ENCODE results near the gene ULK1. TPM values are rescaled to one million over a fixed set of nuclear protein-coding genes. Genes with fewer than 3 reads are reported as not detected.

ULK1 gene

GRCh38 chr12:131963381-131963780 is 69.0 kb downstream of the ULK1 start:
- peaks cover 21 to 25% of the 10 kb centered on the region in 2 experiments for H3K36me3 ChIP-seq (ENCODE audit: control insufficient read depth in 1 of 2, insufficient read depth in 2 of 2, low read depth in 1 of 2, low read length in 2 of 2)
- H4K91ac ChIP-seq (ENCODE audit: low read length), result no peak overlapping the region
- H3K9ac ChIP-seq (ENCODE audit: low read length), result no peak overlapping the region
- no peaks in the 10 kb centered on the region for H3K9me3 ChIP-seq (ENCODE audit: control insufficient read depth, low read length)
- H3K27me3 ChIP-seq (ENCODE audit: control insufficient read depth in 1 of 2, insufficient read depth in 1 of 2, low read length in 2 of 2), result no peaks in the 10 kb centered on the region
- H2AFZ ChIP-seq (ENCODE audit: low read depth, low read length), result no peak overlapping the region
- H3K4me1 ChIP-seq (ENCODE audit: control insufficient read depth, insufficient read depth, low read depth, low read length), result peaks cover 15% of the 10 kb centered on the region
- H3K79me1 ChIP-seq (replicated peaks; ENCODE audit: low read length, poor library complexity, severe bottlenecking), result peaks cover 8% of the 10 kb centered on the region
- no peak overlapping the region for H3K23ac ChIP-seq (ENCODE audit: low read length in 2 of 2)
- no peak overlapping the region for H2BK15ac ChIP-seq (ENCODE audit: low read depth, poor library complexity, severe bottlenecking)
- H3K18ac ChIP-seq (ENCODE audit: low read depth in 1 of 2, low read length in 2 of 2), result no peak overlapping the region
- no peak overlapping the region for H3K4me2 ChIP-seq (ENCODE audit: low read length, poor library complexity, severe bottlenecking)
- no peak overlapping the region for H3K14ac ChIP-seq (ENCODE audit: low read length in 2 of 2)
- no peak overlapping the region for H3K4ac ChIP-seq (ENCODE audit: low read depth in 1 of 2, low read length in 2 of 2)
- H2BK12ac ChIP-seq (ENCODE audit: low read length in 2 of 2), result no peak overlapping the region
- DNase-seq, result no peak
- no peak overlapping the region for H2BK120ac ChIP-seq (ENCODE audit: low read depth, low read length)
- no peak overlapping the region for H2AK5ac ChIP-seq (ENCODE audit: low read length, severe bottlenecking)
- no peak overlapping the region for H3K27ac ChIP-seq (ENCODE audit: low read length, poor library complexity, severe bottlenecking)
- no peak overlapping the region for H2BK5ac ChIP-seq (ENCODE audit: low read depth, low read length, poor library complexity, severe bottlenecking)
- no peak overlapping the region for H3K4me3 ChIP-seq (ENCODE audit: insufficient read depth in 1 of 2, low read depth in 1 of 2, low read length in 2 of 2)
- no peak overlapping the region for H4K8ac ChIP-seq (ENCODE audit: low read length)
- 99% methylated on average over 4 of the region's 4 CpGs for WGBS

DNA sequence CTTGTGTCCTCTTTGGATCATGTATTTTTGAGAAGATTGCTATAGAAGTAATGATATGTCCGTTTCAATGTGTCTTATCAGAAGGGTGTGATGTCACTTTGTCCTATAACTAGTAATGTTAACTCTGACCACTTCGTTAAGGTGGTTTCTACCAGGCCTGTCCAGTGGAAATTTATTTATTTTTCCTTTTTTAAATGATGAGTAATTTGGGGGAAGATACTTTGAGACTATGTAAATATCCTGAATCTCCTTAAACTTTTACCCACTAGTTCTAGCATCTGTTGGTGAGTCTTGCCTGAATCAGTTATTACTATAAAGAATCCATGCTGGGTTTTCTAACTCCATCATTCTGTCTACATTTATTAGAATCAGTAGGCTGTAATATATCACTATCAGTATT is 70.7 kb downstream of the ULK1 start:
- no peaks in the 10 kb centered on the region for H3K9me3 ChIP-seq (ENCODE audit: control insufficient read depth, low read length)
- H3K4ac ChIP-seq (ENCODE audit: low read depth in 1 of 2, low read length in 2 of 2), result no peak overlapping the region
- H3K23ac ChIP-seq (ENCODE audit: low read length in 2 of 2), result no peak overlapping the region
- no peak overlapping the region for H3K9ac ChIP-seq (ENCODE audit: low read length)
- H2AFZ ChIP-seq (ENCODE audit: low read depth, low read length), result no peak overlapping the region
- H2BK5ac ChIP-seq (ENCODE audit: low read depth, low read length, poor library complexity, severe bottlenecking), result no peak overlapping the region
- H3K27me3 ChIP-seq (ENCODE audit: control insufficient read depth in 1 of 2, insufficient read depth in 1 of 2, low read length in 2 of 2), result no peaks in the 10 kb centered on the region
- no peak for DNase-seq
- H4K8ac ChIP-seq (ENCODE audit: low read length), result no peak overlapping the region
- WGBS, result 58% methylated on average over 2 of the region's 2 CpGs
- H3K4me2 ChIP-seq (ENCODE audit: low read length, poor library complexity, severe bottlenecking), result no peak overlapping the region
- H3K4me1 ChIP-seq (ENCODE audit: control insufficient read depth, insufficient read depth, low read depth, low read length), result peaks cover 4% of the 10 kb centered on the region
- H2AK5ac ChIP-seq (ENCODE audit: low read length, severe bottlenecking), result no peak overlapping the region
- peaks cover 10 to 25% of the 10 kb centered on the region in 2 experiments for H3K36me3 ChIP-seq (ENCODE audit: control insufficient read depth in 1 of 2, insufficient read depth in 2 of 2, low read depth in 1 of 2, low read length in 2 of 2)
- no peak overlapping the region for H3K27ac ChIP-seq (ENCODE audit: low read length, poor library complexity, severe bottlenecking)
- H3K14ac ChIP-seq (ENCODE audit: low read length in 2 of 2), result no peak overlapping the region
- no peak overlapping the region for H3K18ac ChIP-seq (ENCODE audit: low read depth in 1 of 2, low read length in 2 of 2)
- no peak overlapping the region for H2BK12ac ChIP-seq (ENCODE audit: low read length in 2 of 2)
- peaks cover 3% of the 10 kb centered on the region for H3K79me1 ChIP-seq (replicated peaks; ENCODE audit: low read length, poor library complexity, severe bottlenecking)
- H2BK120ac ChIP-seq (ENCODE audit: low read depth, low read length), result no peak overlapping the region
- no peak overlapping the region for H2BK15ac ChIP-seq (ENCODE audit: low read depth, poor library complexity, severe bottlenecking)
- no peak overlapping the region for H3K4me3 ChIP-seq (ENCODE audit: insufficient read depth in 1 of 2, low read depth in 1 of 2, low read length in 2 of 2)
- no peak overlapping the region for H4K91ac ChIP-seq (ENCODE audit: low read length)

DNA sequence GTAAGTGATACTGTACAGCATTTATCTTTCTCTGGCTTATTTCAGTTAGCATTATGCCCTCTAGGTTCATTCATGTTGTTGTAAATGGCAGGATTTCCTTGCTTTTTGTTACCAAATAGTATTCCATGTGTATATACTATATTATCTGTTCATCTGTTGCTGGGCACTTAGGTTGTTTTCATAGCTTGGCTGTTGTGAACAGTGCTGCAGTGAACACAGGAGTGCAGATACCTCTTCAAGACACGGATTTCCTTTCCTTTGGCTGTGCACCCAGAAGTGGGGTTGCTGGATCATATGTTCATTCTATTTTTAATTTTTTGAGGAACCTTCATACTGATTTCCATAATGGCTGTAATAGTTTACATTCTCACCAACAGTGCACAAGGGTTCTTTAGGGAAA is 76.8 kb downstream of the ULK1 start:
- no peak overlapping the region for H4K8ac ChIP-seq (ENCODE audit: low read length)
- H3K27me3 ChIP-seq (ENCODE audit: control insufficient read depth in 1 of 2, insufficient read depth in 1 of 2, low read length in 2 of 2), result no peaks in the 10 kb centered on the region
- no peak overlapping the region for H2BK120ac ChIP-seq (ENCODE audit: low read depth, low read length)
- peaks cover 0 to 14% of the 10 kb centered on the region in 2 experiments for H3K36me3 ChIP-seq (ENCODE audit: control insufficient read depth in 1 of 2, insufficient read depth in 2 of 2, low read depth in 1 of 2, low read length in 2 of 2)
- H3K18ac ChIP-seq (ENCODE audit: low read depth in 1 of 2, low read length in 2 of 2), result no peak overlapping the region
- H2BK15ac ChIP-seq (ENCODE audit: low read depth, poor library complexity, severe bottlenecking), result no peak overlapping the region
- H3K14ac ChIP-seq (ENCODE audit: low read length in 2 of 2), result no peak overlapping the region
- H2BK5ac ChIP-seq (ENCODE audit: low read depth, low read length, poor library complexity, severe bottlenecking), result no peak overlapping the region
- H3K9me3 ChIP-seq (ENCODE audit: control insufficient read depth, low read length), result no peaks in the 10 kb centered on the region
- no peak overlapping the region for H2AK5ac ChIP-seq (ENCODE audit: low read length, severe bottlenecking)
- no peak overlapping the region for H2AFZ ChIP-seq (ENCODE audit: low read depth, low read length)
- WGBS, result no CpG with 5 or more reads among the region's 1 CpG
- H3K9ac ChIP-seq (ENCODE audit: low read length), result no peak overlapping the region
- no peak overlapping the region for H3K4me2 ChIP-seq (ENCODE audit: low read length, poor library complexity, severe bottlenecking)
- no peak overlapping the region for H2BK12ac ChIP-seq (ENCODE audit: low read length in 2 of 2)
- H3K4me3 ChIP-seq (ENCODE audit: insufficient read depth in 1 of 2, low read depth in 1 of 2, low read length in 2 of 2), result no peak overlapping the region
- no peaks in the 10 kb centered on the region for H3K4me1 ChIP-seq (ENCODE audit: control insufficient read depth, insufficient read depth, low read depth, low read length)
- peaks cover 1% of the 10 kb centered on the region for H3K79me1 ChIP-seq (replicated peaks; ENCODE audit: low read length, poor library complexity, severe bottlenecking)
- H4K91ac ChIP-seq (ENCODE audit: low read length), result no peak overlapping the region
- H3K27ac ChIP-seq (ENCODE audit: low read length, poor library complexity, severe bottlenecking), result no peak overlapping the region
- H3K23ac ChIP-seq (ENCODE audit: low read length in 2 of 2), result no peak overlapping the region
- DNase-seq, result no peak
- no peak overlapping the region for H3K4ac ChIP-seq (ENCODE audit: low read depth in 1 of 2, low read length in 2 of 2)

Small RNA genes within 50 kb of the gene (small RNA-seq; reads per million reads assigned to genes)
- not detected for gene AC131009.3 (ENCODE audit: low read depth)

Data from mesenchymal stem cell (in vitro differentiated cells and primary cell).